Vein endothelial cell (primary cell): Measurements from ENCODE around the gene DCDC1. TPM values are rescaled to one million over a fixed set of nuclear protein-coding genes. Genes with fewer than 3 reads are reported as not detected.

Experiments
- total RNA-seq: library from RNA; depleted of rRNA; stranded (reverse); fragments of >200 nt; gene quantifications from 2 replicates; pipeline ENCODE4 v1.2.3, GENCODE V29; 2012

The DCDC1 gene, protein sequence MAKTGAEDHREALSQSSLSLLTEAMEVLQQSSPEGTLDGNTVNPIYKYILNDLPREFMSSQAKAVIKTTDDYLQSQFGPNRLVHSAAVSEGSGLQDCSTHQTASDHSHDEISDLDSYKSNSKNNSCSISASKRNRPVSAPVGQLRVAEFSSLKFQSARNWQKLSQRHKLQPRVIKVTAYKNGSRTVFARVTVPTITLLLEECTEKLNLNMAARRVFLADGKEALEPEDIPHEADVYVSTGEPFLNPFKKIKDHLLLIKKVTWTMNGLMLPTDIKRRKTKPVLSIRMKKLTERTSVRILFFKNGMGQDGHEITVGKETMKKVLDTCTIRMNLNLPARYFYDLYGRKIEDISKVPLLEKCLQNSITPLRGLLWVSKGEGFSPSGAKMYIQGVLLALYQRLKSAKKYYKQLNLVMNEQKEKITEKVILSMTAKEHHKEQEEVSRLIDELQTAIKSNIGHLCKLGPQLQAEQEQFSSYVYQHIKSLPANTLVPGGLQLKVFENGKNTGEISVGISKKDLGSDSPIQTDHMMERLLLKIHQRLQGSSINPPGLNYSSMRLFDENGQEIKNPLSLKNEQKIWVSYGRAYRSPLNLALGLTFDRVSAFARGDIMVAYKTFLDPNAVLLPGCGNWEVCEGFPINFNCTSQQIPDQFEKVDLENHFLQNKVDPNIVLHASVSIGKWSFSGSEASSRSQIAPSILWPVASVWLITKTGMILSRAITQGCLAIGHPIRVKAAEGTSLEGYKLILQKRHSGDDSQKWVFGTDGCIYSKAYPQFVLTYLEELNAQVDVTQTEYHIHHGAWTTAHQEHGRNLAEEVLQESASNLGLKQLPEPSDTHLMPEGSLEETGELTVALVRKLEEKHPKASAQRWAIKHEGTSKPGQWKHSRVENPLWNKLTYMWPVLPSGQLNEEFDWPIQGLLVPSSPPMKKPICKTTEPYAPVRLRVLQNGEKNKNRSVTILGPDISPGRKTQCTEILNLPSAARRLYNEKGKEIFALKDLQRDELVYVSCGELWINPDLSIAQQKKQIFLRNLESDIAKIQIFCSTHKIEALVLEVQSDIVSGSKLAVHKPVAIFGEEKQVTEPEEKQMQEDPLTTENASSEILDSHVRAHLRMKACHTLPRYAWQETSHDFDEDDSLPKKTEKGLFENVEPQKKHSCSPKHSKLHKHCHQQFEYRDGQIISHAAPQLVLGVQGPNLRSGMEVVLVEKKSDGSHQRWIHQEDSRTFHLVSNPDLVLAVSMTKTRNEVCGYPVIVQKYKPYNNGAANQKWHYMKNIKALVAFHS (N-terminal part only)
- under 0.01 TPM in 2 replicates for total RNA-seq

GRCh38 chr11:31369348-31370329 is at the start of gene DCDC1, which contains the start of gene DNAJC24:
Gene DCDC1 (minus strand): TSS chr11:31369739. CDS start chr11:31328280, 41,459 bp downstream.
Gene DNAJC24 (plus strand): TSS chr11:31369860. CDS start chr11:31370749, 889 bp downstream.

Other genes starting within 250 kb of the DCDC1 start
- 16.0 and 17.8 TPM in 2 replicates for gene DNAJC24, start 121 bp upstream of the DCDC1 start, total RNA-seq
- 7.5 and 9.8 TPM in 2 replicates for gene IMMP1L, start 139.9 kb upstream of the DCDC1 start, total RNA-seq
- 14.1 and 14.4 TPM in 2 replicates for gene ELP4, start 140.0 kb upstream of the DCDC1 start, total RNA-seq